HepG2 (cell line): Measurements from ENCODE around the gene NXPE3. TPM values are rescaled to one million over a fixed set of nuclear protein-coding genes. Genes with fewer than 3 reads are reported as not detected.

Experiments used
- CEBPB ChIP-seq: IDR thresholded peaks from 2 replicates; pipeline ENCODE4 v1.6.1; 2011; ENCODE audit warnings: low read depth, low read length, improper control_type of control experiment, borderline replicate concordance
- GATAD1 ChIP-seq: IDR thresholded peaks from 2 replicates; pipeline ENCODE4 v1.6.1; 2016; ENCODE audit warnings: missing genetic modification reagents, missing compliant biosample characterization
- HNF4G ChIP-seq, 2 experiments: sonication (generic) in 1 of 2; formaldehyde crosslinking in 1 of 2; IDR thresholded peaks; 2 replicates each; pipeline versions ENCODE4 v1.4.0 to v1.6.1; 2011 to 2020; ENCODE audit warnings: borderline replicate concordance in 2 of 2, low read depth in 2 of 2, mild to moderate bottlenecking in 2 of 2, low read length in 1 of 2, missing genetic modification reagents in 1 of 2, moderate library complexity in 1 of 2
- MAZ ChIP-seq, 2 experiments: sonication (generic) in 1 of 2; formaldehyde crosslinking in 1 of 2; IDR thresholded peaks; 2 replicates each; pipeline versions ENCODE4 v1.5.0 to v1.6.1; 2012 to 2020; ENCODE audit warnings: low read depth in 2 of 2, mild to moderate bottlenecking in 2 of 2, borderline replicate concordance in 1 of 2, improper control_type of control experiment in 1 of 2, low read length in 1 of 2, missing genetic modification reagents in 1 of 2, moderate library complexity in 1 of 2
- MED13 ChIP-seq: sonication (generic); formaldehyde crosslinking; IDR thresholded peaks from 2 replicates; pipeline ENCODE4 v1.5.0; 2020; ENCODE audit warnings: missing genetic modification reagents
- NRL ChIP-seq: sonication (generic); formaldehyde crosslinking; IDR thresholded peaks from 2 replicates; pipeline ENCODE4 v1.5.0; 2020; ENCODE audit warnings: missing genetic modification reagents, mild to moderate bottlenecking, moderate library complexity, borderline replicate concordance
- PRDM10 ChIP-seq: sonication (generic); formaldehyde crosslinking; IDR thresholded peaks from 2 replicates; pipeline ENCODE4 v1.4.0; 2020; ENCODE audit warnings: low read depth, missing genetic modification reagents
- TFDP1 ChIP-seq: IDR thresholded peaks from 2 replicates; pipeline ENCODE4 v1.6.1; 2016; ENCODE audit warnings: missing compliant biosample characterization, missing genetic modification reagents, borderline replicate concordance
- ZNF17 ChIP-seq: sonication (generic); formaldehyde crosslinking; IDR thresholded peaks from 2 replicates; pipeline ENCODE4 v1.5.0; 2020; ENCODE audit warnings: mild to moderate bottlenecking, missing genetic modification reagents
- ZNF234 ChIP-seq: sonication (generic); formaldehyde crosslinking; conservative IDR thresholded peaks from 2 replicates; pipeline ENCODE4 v1.5.1; 2020; ENCODE audit warnings: mild to moderate bottlenecking, missing genetic modification reagents
- ZNF670 ChIP-seq: sonication (generic); formaldehyde crosslinking; IDR thresholded peaks from 2 replicates; pipeline ENCODE4 v1.8.0; 2022; ENCODE audit warnings: mild to moderate bottlenecking, missing genetic modification reagents, borderline replicate concordance
- ZNF772 ChIP-seq: sonication (generic); formaldehyde crosslinking; IDR thresholded peaks from 2 replicates; pipeline ENCODE4 v1.5.0; 2020; ENCODE audit warnings: mild to moderate bottlenecking, missing genetic modification reagents
- polyA plus RNA-seq, 8 experiments: library from polyadenylated mRNA; depleted of rRNA in 3 of 8; stranded (reverse) in 7 of 8; unstranded in 1 of 8; fragments of >200 nt; fragmentation: Illumina TruSeq in 4 of 8; extraction: Trizol in 4 of 8; gene quantifications; 2 replicates each; pipeline versions ENCODE4 v1.2.1 to v1.2.3, GENCODE V29; 2011 to 2016; ENCODE audit warnings: low read depth in 4 of 8, missing spikeins in 1 of 8, mixed read lengths in 1 of 8; ENCODE audit not compliant: insufficient read depth in 1 of 8
- total RNA-seq, 5 experiments: library from RNA; depleted of rRNA; stranded (reverse); fragments of >200 nt; fragmentation: Illumina TruSeq; extraction: Trizol; gene quantifications; 2 replicates each; pipeline ENCODE4 v1.2.3, GENCODE V29; 2016; ENCODE audit warnings: low read depth in 1 of 5
- TF ChIP-seq, protein P1 (sequence below), 2 experiments: IDR thresholded peaks; 2 replicates each; pipeline ENCODE4 v1.6.1; 2011 to 2012; ENCODE audit warnings: low read length in 2 of 2, borderline replicate concordance in 1 of 2, low read depth in 1 of 2, mild to moderate bottlenecking in 1 of 2, moderate library complexity in 1 of 2

NXPE3 gene
- total and polyA plus RNA-seq, 2 of the 13 experiments (the other 11 are each of a cell fraction or from before 2014, with no cell fraction given) = 3.5 to 4.7 TPM

DNA sequence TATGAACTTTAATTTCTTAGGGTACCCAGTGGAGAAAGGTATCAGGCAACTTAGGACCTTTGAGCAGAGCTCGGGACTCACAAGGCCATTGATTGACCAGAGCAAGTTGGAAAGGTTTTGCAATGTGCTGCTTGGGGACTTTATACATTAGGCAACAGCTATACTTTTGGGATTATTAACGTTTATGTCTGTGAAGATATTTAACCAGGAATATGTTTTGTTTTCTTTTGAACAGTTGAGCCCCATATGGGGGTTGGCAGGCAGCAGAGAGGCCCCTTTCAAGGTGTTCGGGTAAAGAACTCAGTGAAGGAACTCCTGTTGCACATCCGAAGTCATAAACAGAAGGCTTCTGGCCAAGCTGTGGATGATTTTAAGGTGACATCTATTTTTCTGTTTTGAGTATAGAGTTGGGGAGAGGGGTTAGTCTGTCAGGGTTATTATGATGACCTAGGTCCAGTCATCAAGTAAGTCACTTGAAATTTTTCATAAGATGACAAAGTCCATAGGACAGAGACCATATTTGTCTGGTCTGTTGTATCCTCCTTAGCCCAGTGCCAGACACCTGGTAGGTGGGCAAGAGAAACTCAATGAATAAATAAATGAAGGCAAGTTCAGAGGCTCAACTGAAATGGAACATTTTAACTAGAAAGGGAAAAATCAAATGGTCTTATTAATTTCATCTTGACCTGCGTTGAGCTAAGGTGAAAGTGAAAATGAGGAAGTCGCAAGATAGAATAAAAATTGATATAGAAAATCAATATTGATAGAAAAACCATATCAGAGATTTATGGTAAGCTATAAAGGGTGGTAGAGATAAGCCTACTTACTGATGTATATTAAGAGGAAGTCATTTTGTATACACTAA, 73.1 kb downstream of the NXPE3 start (continued):
- TF ChIP-seq TFDP1 (CRISPR knock-in tag) (no peak), PRDM10 (CRISPR knock-in tag) (no peak), CEBPB (peak; percentile 53; the same call in 1 of the 2 replicates), GATAD1 (CRISPR knock-in tag) (no peak), ZNF17 (CRISPR knock-in tag) (no peak), ZNF772 (CRISPR knock-in tag) (no peak), HNF4G (IDR thresholded peaks at IDR 0.05; ENCODE audit: borderline replicate concordance, low read depth, low read length) (0 out of 2 replicates have a peak, but pooled peaks have one; percentile 54), HNF4G (CRISPR knock-in tag; IDR thresholded peaks at IDR 0.05; ENCODE audit: borderline replicate concordance, low read depth) (no peak), MED13 (no peak), NRL (CRISPR knock-in tag) (no peak), ZNF234 (CRISPR knock-in tag) (no peak), MAZ (IDR thresholded peaks at IDR 0.05; ENCODE audit: borderline replicate concordance, low read depth, low read length) (no peak), MAZ (CRISPR knock-in tag; IDR thresholded peaks at IDR 0.05; ENCODE audit: low read depth) (no peak), ZNF670 (no peak)
- TF ChIP-seq, protein P1, sequence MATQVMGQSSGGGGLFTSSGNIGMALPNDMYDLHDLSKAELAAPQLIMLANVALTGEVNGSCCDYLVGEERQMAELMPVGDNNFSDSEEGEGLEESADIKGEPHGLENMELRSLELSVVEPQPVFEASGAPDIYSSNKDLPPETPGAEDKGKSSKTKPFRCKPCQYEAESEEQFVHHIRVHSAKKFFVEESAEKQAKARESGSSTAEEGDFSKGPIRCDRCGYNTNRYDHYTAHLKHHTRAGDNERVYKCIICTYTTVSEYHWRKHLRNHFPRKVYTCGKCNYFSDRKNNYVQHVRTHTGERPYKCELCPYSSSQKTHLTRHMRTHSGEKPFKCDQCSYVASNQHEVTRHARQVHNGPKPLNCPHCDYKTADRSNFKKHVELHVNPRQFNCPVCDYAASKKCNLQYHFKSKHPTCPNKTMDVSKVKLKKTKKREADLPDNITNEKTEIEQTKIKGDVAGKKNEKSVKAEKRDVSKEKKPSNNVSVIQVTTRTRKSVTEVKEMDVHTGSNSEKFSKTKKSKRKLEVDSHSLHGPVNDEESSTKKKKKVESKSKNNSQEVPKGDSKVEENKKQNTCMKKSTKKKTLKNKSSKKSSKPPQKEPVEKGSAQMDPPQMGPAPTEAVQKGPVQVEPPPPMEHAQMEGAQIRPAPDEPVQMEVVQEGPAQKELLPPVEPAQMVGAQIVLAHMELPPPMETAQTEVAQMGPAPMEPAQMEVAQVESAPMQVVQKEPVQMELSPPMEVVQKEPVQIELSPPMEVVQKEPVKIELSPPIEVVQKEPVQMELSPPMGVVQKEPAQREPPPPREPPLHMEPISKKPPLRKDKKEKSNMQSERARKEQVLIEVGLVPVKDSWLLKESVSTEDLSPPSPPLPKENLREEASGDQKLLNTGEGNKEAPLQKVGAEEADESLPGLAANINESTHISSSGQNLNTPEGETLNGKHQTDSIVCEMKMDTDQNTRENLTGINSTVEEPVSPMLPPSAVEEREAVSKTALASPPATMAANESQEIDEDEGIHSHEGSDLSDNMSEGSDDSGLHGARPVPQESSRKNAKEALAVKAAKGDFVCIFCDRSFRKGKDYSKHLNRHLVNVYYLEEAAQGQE (IDR thresholded peaks at IDR 0.05; ENCODE audit: borderline replicate concordance in 1 of 2, low read depth in 1 of 2, low read length in 2 of 2) = no peak
